Gastroesophageal sphincter (tissue), 4 donors: Measurements from ENCODE around the gene MICALL2. TPM values are rescaled to one million over a fixed set of nuclear protein-coding genes. Genes with fewer than 3 reads are reported as not detected.

Source experiments
- ATAC-seq: fragments of 150-250 bp; one replicate; pipeline ENCODE4 v1.9.1; 2016; ENCODE audit warnings: mild to moderate bottlenecking, moderate library complexity
- H3K27ac ChIP-seq, 4 donors: fragments of 200-600 bp; sonication (generic) in 3 of 4; 1 replicate in 3 of 4; 2 replicates in 1 of 4; pipeline ENCODE4 v1.5.1; 2016 to 2019
- H3K27me3 ChIP-seq: fragments of 200-600 bp; sonication (generic); one replicate; pipeline ENCODE4 v1.5.1; 2019
- H3K36me3 ChIP-seq, 2 donors: fragments of 200-600 bp; sonication (generic); one replicate each; pipeline ENCODE4 v1.5.1; 2019; ENCODE audit warnings: control low read depth in 1 of 2
- H3K4me1 ChIP-seq, 3 donors: fragments of 200-600 bp; sonication (generic); 1 replicate in 2 of 3; 2 replicates in 1 of 3; pipeline ENCODE4 v1.5.1; 2016 to 2019; ENCODE audit warnings: control low read depth in 2 of 3
- H3K4me3 ChIP-seq, 2 donors: fragments of 200-600 bp; sonication (generic); one replicate each; pipeline ENCODE4 v1.5.1; 2019; ENCODE audit warnings: mild to moderate bottlenecking in 1 of 2, moderate library complexity in 1 of 2
- H3K9me3 ChIP-seq, 3 donors: fragments of 200-600 bp; sonication (generic); one replicate each; pipeline ENCODE4 v1.5.1; 2017 to 2019; ENCODE audit warnings: control low read depth in 2 of 3
- CTCF ChIP-seq, 4 experiments: fragments of 200-600 bp in 2 of 4; fragments of 450-650 bp in 2 of 4; sonication (generic) in 1 of 4; IDR thresholded peaks; one replicate each; pipeline ENCODE4 v1.5.1; 2017 to 2019; ENCODE audit warnings: antibody characterized with exemption in 4 of 4, mild to moderate bottlenecking in 2 of 4, moderate library complexity in 2 of 4
- EP300 ChIP-seq: sonication (generic); formaldehyde crosslinking; IDR thresholded peaks from one replicate; pipeline ENCODE4 v1.6.1; 2017; ENCODE audit warnings: antibody characterized with exemption, mild to moderate bottlenecking
- POLR2A ChIP-seq, 2 donors: fragments of 450-650 bp; IDR thresholded peaks; one replicate each; pipeline ENCODE4 v1.6.1; 2017; ENCODE audit warnings: antibody characterized with exemption in 2 of 2, mild to moderate bottlenecking in 2 of 2, moderate library complexity in 1 of 2
- POLR2AphosphoS5 ChIP-seq: sonication (generic); formaldehyde crosslinking; IDR thresholded peaks from one replicate; pipeline ENCODE4 v1.6.1; 2017; ENCODE audit warnings: antibody characterized with exemption
- WGBS, 2 donors: methylation state at CpG; one replicate each; pipeline ENCODE4 v1.1.5; 2018; ENCODE audit warnings: low coverage in 1 of 2; 5-methylcytosine and 5-hydroxymethylcytosine counted together
- total RNA-seq, 4 donors: library from RNA; depleted of rRNA; stranded (reverse); fragments of >200 nt; gene quantifications; one replicate each; pipeline ENCODE4 v1.1.0, GENCODE V29; 2016

The MICALL2 gene
- total RNA-seq, 4 donors from 2014 or later = 6.6 to 19.5 (median 15.0) TPM

DNA sequence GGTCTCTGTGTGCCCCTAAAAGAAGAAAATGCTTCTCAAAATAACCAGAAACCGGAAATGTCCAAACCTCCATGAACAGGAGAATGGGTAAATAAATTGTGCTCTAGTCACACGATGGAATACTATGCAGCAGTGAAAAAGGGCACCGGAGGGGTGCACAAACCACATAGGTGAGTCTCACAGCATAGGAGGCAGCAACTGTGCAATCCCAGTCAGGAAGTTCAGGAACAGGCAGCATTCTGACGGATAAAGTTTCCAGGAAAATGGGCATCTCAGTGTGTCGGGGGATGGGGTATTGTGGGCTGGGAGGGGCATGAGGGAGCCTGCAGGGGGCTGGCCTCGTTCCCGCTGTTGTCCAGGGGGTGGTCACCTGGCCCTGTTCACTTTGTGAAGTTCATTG lies 63.1 kb downstream of the MICALL2 start:
- no peaks in the 10 kb centered on the region for H3K36me3 ChIP-seq
- TF ChIP-seq POLR2AphosphoS5 (no peak), POLR2A (IDR thresholded peaks at IDR 0.05) (no peak), EP300 (no peak), CTCF (IDR thresholded peaks at IDR 0.05) (no peak)
- no peak overlapping the region for H3K4me3 ChIP-seq
- H3K27me3 ChIP-seq = peaks cover 94% of the 10 kb centered on the region
- 52 to 65% methylated on average over 3 to 7 of the region's 7 CpGs for WGBS, 2 donors
- H3K4me1 ChIP-seq = no peaks in the 10 kb centered on the region
- ATAC-seq = no peak
- peaks cover 0 to 62% (median 0%) of the 10 kb centered on the region in 3 donors for H3K9me3 ChIP-seq
- no peak overlapping the region for H3K27ac ChIP-seq

- no peaks in the 10 kb centered on the region for H3K36me3 ChIP-seq
- no peak overlapping the region for H3K4me3 ChIP-seq
- H3K27me3 ChIP-seq = peaks cover 93% of the 10 kb centered on the region
- no peak for ATAC-seq
- TF ChIP-seq POLR2AphosphoS5 (no peak), POLR2A (IDR thresholded peaks at IDR 0.05) (no peak), EP300 (no peak), CTCF (IDR thresholded peaks at IDR 0.05) (no peak)
- no peaks in the 10 kb centered on the region for H3K4me1 ChIP-seq
- peaks cover 0 to 60% (median 0%) of the 10 kb centered on the region in 3 donors for H3K9me3 ChIP-seq
- no peak overlapping the region for H3K27ac ChIP-seq
- WGBS, 2 donors = 40% methylated on average over 1 of the region's 33 CpGs; no CpG with 5 or more reads in 1 of the 2 donors
These were observed 63.8 kb downstream of the MICALL2 start for GRCh38 chr7:1395211-1396070.

GRCh38 chr7:1394371-1394770 lies 64.9 kb downstream of the MICALL2 start:
- Histone ChIP-seq H3K4me3 (no peak overlapping the region), H3K27ac (no peak overlapping the region), H3K4me1 (no peaks in the 10 kb centered on the region), H3K9me3 (peaks cover 0 to 60% (median 0%) of the 10 kb centered on the region in 3 donors), H3K27me3 (peaks cover 89% of the 10 kb centered on the region), H3K36me3 (no peaks in the 10 kb centered on the region)
- no peak for TF ChIP-seq POLR2A (IDR thresholded peaks at IDR 0.05)
- no peak for TF ChIP-seq CTCF (IDR thresholded peaks at IDR 0.05)
- TF ChIP-seq POLR2AphosphoS5 = no peak
- no peak for TF ChIP-seq EP300
- no peak for ATAC-seq
- WGBS, 2 donors = 53 to 100% methylated on average over 2 to 3 of the region's 4 CpGs

DNA sequence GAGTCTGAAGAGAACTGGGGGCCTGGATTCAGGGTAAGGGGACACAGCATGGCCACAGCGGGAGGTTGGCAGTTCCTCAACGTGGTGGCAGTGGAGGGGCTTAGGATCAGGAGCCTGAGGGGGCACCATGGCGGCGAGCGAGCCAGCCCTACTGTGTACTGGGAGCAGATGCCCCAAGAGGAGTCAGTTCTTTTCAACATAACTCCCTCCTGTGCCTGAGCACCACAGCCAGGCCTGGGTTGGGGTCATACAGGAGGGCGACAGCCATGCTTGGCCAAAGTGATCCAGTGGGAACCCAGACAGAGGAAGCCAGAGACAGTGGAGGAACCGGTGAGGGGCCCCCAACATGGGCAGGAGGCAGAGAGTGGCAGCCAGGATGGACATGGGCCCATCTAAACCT lies 65.8 kb downstream of the MICALL2 start:
- H3K27me3 ChIP-seq = peaks cover 89% of the 10 kb centered on the region
- H3K27ac ChIP-seq = no peak overlapping the region

More for the DNA sequence above, 65.8 kb downstream of the MICALL2 start:
- H3K4me1 ChIP-seq = no peaks in the 10 kb centered on the region
- 50 to 88% methylated on average over 2 to 5 of the region's 7 CpGs for WGBS, 2 donors
- no peaks in the 10 kb centered on the region for H3K36me3 ChIP-seq
- ATAC-seq = no peak
- H3K4me3 ChIP-seq = no peak overlapping the region
- TF ChIP-seq POLR2A (IDR thresholded peaks at IDR 0.05) = no peak
- TF ChIP-seq POLR2AphosphoS5 = no peak
- TF ChIP-seq EP300 = no peak
- no peak for TF ChIP-seq CTCF (IDR thresholded peaks at IDR 0.05)
- H3K9me3 ChIP-seq = peaks cover 0 to 60% (median 0%) of the 10 kb centered on the region in 3 donors
